GM08714 (cell line): ENCODE data around the gene TBC1D22B.

Source experiments
- H3K4me3 ChIP-seq: fragments of 200-500 bp; sonication (Bioruptor generic); 2 replicates; pipeline ENCODE4 v1.5.1; 2014; ENCODE audit warnings: mild to moderate bottlenecking, low read length, inconsistent platforms
- ZNF274 ChIP-seq: IDR thresholded peaks from 2 replicates; pipeline ENCODE4 v1.6.1; 2012; ENCODE audit warnings: mild to moderate bottlenecking, low read depth, low read length

Gene TBC1D22B

DNA sequence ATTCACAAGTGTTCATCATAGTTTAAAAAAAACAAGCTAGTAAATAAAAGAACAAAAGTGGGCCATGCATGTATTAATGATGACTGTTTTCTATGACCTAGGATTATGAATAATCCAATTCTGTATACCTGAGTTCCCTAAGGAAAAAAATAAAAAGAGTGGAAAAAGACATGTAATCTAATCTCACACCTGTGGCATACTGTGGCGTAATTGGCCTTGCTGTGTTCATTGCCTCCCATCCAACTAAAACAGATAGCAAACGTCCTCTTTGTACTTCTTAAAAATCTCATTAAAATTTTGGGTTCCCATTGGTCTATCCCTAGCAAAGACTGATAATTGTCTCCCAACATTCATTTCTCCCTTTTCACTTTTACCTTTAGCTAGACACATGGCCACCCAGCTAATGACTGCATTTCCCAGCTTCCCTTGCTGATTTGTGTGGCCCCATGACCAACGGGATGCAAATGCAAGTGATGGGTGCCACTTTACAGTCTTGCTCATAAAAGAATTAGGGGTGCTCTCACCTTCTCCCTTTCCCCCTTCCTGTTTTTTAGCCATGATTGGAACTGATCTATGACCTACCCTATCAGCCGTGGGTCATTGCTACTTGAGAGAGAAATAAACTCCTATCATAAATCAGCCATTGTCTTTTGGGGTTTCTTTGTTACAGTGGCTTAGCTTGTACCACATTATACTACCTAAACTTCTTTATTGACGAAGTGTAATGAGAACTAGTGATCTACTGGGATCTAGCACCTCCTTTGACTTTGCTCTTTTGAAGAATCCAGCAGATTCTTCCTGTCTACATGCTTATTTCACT lies 32.0 kb upstream of the TBC1D22B start:
- no peak for TF ChIP-seq ZNF274
- H3K4me3 ChIP-seq = no peak overlapping the region

GRCh38 chr6:37230104-37230503 lies 27.5 kb upstream of the TBC1D22B start:
- no peak for TF ChIP-seq ZNF274

GRCh38 chr6:37232430-37233017 lies 25.0 kb upstream of the TBC1D22B start:
- TF ChIP-seq ZNF274 = no peak
- H3K4me3 ChIP-seq = no peak overlapping the region

More at GRCh38 chr6:37230104-37230503, 27.5 kb upstream of the TBC1D22B start:
- H3K4me3 ChIP-seq = no peak overlapping the region

DNA sequence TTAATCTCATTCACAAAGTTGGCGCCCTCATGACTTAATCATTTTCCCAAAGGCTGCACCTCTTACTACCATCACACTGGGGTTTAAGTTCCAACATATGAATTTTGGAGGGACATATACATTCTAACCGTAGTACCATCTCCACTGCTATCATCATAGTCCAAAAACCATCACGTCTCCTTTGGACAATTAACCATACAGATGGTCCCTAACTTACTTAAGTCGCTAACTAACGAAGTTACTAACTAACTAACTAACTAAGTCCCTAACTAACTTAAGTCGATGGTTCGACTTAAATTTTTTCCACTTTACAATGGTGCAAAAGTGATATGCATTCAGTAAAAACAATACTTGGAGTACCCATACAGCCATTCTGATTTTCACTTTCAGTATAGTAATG lies 24.0 kb upstream of the TBC1D22B start:
- no peak overlapping the region for H3K4me3 ChIP-seq
- no peak for TF ChIP-seq ZNF274

GRCh38 chr6:37236921-37237320 lies 20.7 kb upstream of the TBC1D22B start:
- no peak overlapping the region for H3K4me3 ChIP-seq
- TF ChIP-seq ZNF274 = no peak

DNA sequence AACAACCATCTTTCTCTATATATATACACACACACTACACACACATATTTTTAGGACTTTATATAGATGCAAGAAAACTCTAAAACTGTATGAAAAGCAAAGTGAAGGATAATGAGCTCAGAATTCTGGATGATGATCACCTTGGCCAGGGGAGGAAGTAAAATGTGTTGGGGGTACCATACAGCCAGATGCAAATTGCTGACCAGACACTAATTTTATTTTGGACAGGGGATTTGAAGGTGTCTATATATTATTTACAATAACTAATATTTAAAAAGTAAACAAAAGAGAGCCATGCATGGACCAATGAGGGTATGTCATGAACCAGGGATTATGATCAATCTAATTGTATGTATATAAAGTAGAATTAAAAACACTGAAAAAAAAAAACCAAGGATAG lies 19.8 kb upstream of the TBC1D22B start:
- TF ChIP-seq ZNF274 = no peak
- no peak overlapping the region for H3K4me3 ChIP-seq

- no peak overlapping the region for H3K4me3 ChIP-seq
- TF ChIP-seq ZNF274 = no peak
Measured at GRCh38 chr6:37238381-37238780, 19.2 kb upstream of the TBC1D22B start.

DNA sequence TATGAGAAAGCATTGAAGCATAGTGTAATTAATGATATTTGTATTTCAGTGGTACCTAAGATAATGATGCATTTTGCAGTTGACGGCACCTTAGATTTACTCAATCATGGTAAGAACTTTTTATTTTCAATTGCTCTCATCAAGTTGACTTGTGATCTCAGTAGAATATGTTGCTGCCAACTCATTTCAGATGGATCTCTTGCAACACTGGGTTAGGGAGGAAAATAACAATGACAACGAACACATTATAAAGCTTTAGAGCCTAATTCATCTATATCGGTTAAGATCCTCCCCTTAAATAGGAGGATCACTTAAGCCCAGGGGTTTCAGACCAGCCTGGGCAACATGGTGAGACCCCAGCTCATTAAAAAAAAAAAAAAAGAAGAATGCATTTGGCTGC lies 18.0 kb upstream of the TBC1D22B start:
- H3K4me3 ChIP-seq = no peak overlapping the region
- TF ChIP-seq ZNF274 = no peak

DNA sequence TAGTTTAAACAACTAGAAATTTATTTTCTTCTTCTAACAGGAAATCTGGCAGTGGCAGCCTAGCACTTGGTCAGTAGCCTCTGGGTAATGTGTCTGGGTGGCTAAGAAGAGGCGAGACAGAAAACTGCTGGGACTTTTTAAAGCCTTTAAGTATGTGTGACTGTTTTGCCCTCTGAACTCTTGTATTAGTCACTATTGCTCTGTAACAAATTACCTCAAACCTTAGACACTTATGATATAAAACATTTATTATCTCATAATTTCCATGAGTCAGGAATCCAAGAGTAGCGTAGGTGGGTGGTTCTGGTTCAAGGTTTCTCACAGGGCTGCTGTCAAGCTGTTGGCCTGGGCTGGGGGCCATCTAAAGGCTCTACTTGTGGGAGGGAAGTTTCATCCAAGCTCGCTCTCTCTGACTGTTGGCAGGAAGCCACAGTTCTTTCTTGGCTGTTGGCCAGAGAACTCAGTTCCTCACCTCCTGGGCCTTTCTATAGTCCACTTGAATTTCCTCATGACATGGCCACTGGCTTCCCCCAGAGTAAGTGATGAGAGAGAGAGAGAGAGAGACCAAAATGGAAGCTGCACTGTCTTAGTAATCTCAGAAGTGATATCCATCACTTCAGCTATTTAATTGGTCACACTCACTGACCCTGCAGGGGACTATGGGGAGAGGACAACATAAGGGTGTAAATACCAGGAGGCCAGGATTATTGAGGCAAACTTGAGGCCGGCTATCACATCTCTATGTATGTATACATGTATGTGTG lies 17.4 kb upstream of the TBC1D22B start:
- no peak for TF ChIP-seq ZNF274
- H3K4me3 ChIP-seq = no peak overlapping the region

- no peak for TF ChIP-seq ZNF274
Measured at GRCh38 chr6:37241131-37241530, 16.4 kb upstream of the TBC1D22B start.

GRCh38 chr6:37241775-37242428 lies 15.7 kb upstream of the TBC1D22B start:
- no peak overlapping the region for H3K4me3 ChIP-seq
- no peak for TF ChIP-seq ZNF274

More at GRCh38 chr6:37241131-37241530, 16.4 kb upstream of the TBC1D22B start:
- H3K4me3 ChIP-seq = no peak overlapping the region

GRCh38 chr6:37242429-37243052 lies 15.0 kb upstream of the TBC1D22B start:
- no peak overlapping the region for H3K4me3 ChIP-seq
- no peak for TF ChIP-seq ZNF274

- no peak overlapping the region for H3K4me3 ChIP-seq
- TF ChIP-seq ZNF274 = no peak
Measured at GRCh38 chr6:37243131-37243815, 14.3 kb upstream of the TBC1D22B start.

DNA sequence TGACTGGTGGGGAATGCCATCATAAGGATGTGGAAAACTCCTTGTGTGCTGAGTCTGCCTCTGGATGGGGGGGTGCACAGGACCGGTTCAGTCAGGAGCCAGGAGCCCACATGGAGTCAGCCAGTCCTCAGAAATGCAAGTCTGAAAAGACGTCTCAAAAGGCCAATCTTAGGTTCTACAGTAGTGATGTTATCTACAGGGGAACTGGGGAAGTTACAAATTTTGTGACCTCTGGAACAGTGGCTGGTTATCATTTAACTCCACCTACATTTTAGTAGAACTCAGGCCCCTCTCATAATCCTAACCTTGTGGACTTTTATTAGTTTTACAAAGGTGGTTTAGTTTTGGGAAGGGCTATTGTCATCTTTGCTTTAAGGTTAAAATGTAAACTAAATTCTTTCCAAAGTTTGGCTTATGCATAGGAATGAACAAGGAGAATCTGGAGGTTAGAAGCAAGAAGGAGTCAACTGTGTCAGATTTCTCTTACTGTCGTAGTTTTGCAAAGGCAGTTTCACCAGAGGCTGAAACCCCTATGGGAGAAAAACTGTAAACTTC lies 13.7 kb upstream of the TBC1D22B start:
- H3K4me3 ChIP-seq = no peak overlapping the region
- TF ChIP-seq ZNF274 = no peak
